K562 (cell line): ENCODE results near the gene ZC3H12C. TPM values are rescaled to one million over a fixed set of nuclear protein-coding genes. Genes with fewer than 3 reads are reported as not detected.

ENCODE experiments used
- BRCA1 ChIP-seq, 2 experiments: fragments of 450-650 bp in 1 of 2; sonication (generic) in 1 of 2; formaldehyde crosslinking in 1 of 2; IDR thresholded peaks; 2 replicates each; pipeline versions ENCODE4 v1.5.0 to v1.6.1; 2017 to 2020; ENCODE audit warnings: mild to moderate bottlenecking in 1 of 2, missing genetic modification reagents in 1 of 2
- EP400 ChIP-seq: fragments of 450-650 bp; IDR thresholded peaks from 2 replicates; pipeline ENCODE4 v1.6.1; 2017; ENCODE audit warnings: antibody characterized with exemption, mild to moderate bottlenecking, moderate library complexity
- HNRNPL ChIP-seq: fragments of 200-400 bp; formaldehyde crosslinking; IDR thresholded peaks from 2 replicates; pipeline ENCODE4 v1.6.1; 2017; ENCODE audit warnings: low read depth, mild to moderate bottlenecking, low read length
- KLF1 ChIP-seq: fragments of 450-650 bp; IDR thresholded peaks from 2 replicates; pipeline ENCODE4 v1.6.1; 2016; ENCODE audit warnings: missing genetic modification characterization, missing compliant biosample characterization
- MAFK ChIP-seq: IDR thresholded peaks from 2 replicates; pipeline ENCODE4 v1.6.1; 2011; ENCODE audit warnings: low read length, improper control_type of control experiment
- NFRKB ChIP-seq: fragments of 450-650 bp; IDR thresholded peaks from 2 replicates; pipeline ENCODE4 v1.6.1; 2016; ENCODE audit warnings: low read depth
- POLR2G ChIP-seq: fragments of 200-400 bp; formaldehyde crosslinking; IDR thresholded peaks from 2 replicates; pipeline ENCODE4 v1.6.1; 2017; ENCODE audit warnings: low read depth, mild to moderate bottlenecking, antibody characterized with exemption, low read length, moderate library complexity
- TEAD1 ChIP-seq, 2 experiments: fragments of 450-650 bp in 1 of 2; sonication (generic) in 1 of 2; formaldehyde crosslinking; IDR thresholded peaks; 2 replicates each; pipeline versions ENCODE4 v1.4.0 to v1.8.0; 2020 to 2022; ENCODE audit warnings: mild to moderate bottlenecking in 2 of 2, missing genetic modification reagents in 1 of 2
- XRCC5 ChIP-seq: fragments of 200-400 bp; formaldehyde crosslinking; IDR thresholded peaks from 2 replicates; pipeline ENCODE4 v1.6.1; 2017; ENCODE audit warnings: low read depth, mild to moderate bottlenecking, low read length
- polyA plus RNA-seq, 8 experiments: library from polyadenylated mRNA; depleted of rRNA in 4 of 8; stranded (reverse) in 5 of 8; unstranded in 3 of 8; fragments of >200 nt; fragmentation: Nextera tagmentation in 2 of 8; fragmentation: Illumina TruSeq in 1 of 8; extraction: Ambion mirVana in 2 of 8; extraction: Trizol in 1 of 8; gene quantifications; 2 replicates each; pipeline versions ENCODE4 v1.2.1 to v1.2.3, GENCODE V29; 2011 to 2014; ENCODE audit warnings: inconsistent platforms in 1 of 8, missing spikeins in 1 of 8
- total RNA-seq, 7 experiments: library from RNA; depleted of rRNA in 6 of 7; stranded (reverse); fragments of >200 nt in 6 of 7; fragmentation: Illumina TruSeq in 2 of 7; extraction: Trizol in 2 of 7; gene quantifications; 2 replicates each; pipeline versions ENCODE4 v1.2.1 to v1.2.3, GENCODE V29; 2011 to 2021; ENCODE audit warnings: low replicate concordance in 1 of 7
- TF ChIP-seq, protein P1 (sequence below): fragments of 200-800 bp; sonication (Bioruptor generic); IDR thresholded peaks from 2 replicates; pipeline ENCODE4 v1.6.1; 2017; ENCODE audit warnings: missing genetic modification characterization, missing compliant biosample characterization
- TF ChIP-seq, protein P2 (sequence below): sonication (generic); formaldehyde crosslinking; IDR thresholded peaks from 2 replicates; pipeline ENCODE4 v1.8.0; 2022; ENCODE audit warnings: mild to moderate bottlenecking, missing genetic modification reagents
- TF ChIP-seq, protein P3 (sequence below), 2 experiments: fragments of 150-350 bp in 1 of 2; IDR thresholded peaks; 2 replicates each; pipeline ENCODE4 v1.6.1; 2012 to 2016; ENCODE audit warnings: low read depth in 2 of 2, low read length in 2 of 2, mild to moderate bottlenecking in 1 of 2, moderate library complexity in 1 of 2
- TF ChIP-seq, protein P4 (sequence below): sonication (generic); formaldehyde crosslinking; IDR thresholded peaks from 2 replicates; pipeline ENCODE4 v1.8.0; 2022; ENCODE audit warnings: mild to moderate bottlenecking, low read depth, missing genetic modification reagents
- TF ChIP-seq, protein P5 (sequence below): conservative IDR thresholded peaks from 2 replicates; pipeline ENCODE4 v1.6.1; 2011; ENCODE audit warnings: low read depth, mild to moderate bottlenecking, low read length; ENCODE audit not compliant: control insufficient read depth

ZC3H12C gene
- total and polyA plus RNA-seq, 9 of the 15 experiments (the other 6 are each of a cell fraction or from before 2014, with no cell fraction given): 0.56 to 5.9 (median 3.3) TPM

DNA sequence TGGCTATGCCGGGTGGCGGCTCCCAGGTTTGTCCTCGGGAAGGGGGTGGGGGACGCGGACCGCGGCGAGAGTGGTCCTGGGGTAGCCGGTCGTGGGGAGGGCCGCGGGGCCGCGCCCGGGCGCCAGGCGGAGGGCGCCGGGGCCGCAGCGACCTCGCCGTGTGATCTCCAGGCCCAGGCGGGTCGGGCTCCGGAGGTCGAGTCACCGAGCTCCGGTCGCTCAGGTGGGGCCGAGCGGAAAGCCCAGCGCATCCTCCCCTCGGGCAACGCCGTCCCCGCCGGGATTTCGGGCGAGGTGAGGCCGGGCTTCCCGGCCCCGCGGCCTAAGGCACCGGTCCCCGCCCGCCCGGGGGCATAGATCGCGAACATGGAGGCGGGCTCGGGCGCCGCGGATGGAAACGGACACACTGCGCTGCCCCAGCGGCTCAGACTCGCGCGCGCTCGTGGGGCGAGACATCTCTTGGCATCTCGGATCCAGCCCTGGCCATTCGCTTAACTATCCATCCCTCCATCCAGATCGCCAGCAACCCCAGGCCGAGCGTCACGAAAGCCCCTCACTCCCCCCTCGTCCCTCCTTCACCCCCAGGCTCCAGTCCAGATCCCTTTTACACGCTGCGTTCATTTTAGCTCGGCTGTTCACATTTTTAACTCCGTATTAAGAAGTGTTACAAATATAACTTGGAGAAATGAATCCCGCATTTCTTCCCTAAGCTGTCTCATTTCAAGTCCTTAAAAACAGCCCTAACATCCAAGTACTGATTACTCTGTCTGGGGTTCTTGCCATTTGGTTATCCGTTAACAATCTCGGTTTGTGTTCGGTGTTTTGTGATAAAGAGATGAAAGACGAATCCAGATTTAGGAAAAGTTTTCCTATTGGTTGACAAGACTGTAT lies 460 bp downstream of the ZC3H12C start (continued):
- TF ChIP-seq, protein P1, sequence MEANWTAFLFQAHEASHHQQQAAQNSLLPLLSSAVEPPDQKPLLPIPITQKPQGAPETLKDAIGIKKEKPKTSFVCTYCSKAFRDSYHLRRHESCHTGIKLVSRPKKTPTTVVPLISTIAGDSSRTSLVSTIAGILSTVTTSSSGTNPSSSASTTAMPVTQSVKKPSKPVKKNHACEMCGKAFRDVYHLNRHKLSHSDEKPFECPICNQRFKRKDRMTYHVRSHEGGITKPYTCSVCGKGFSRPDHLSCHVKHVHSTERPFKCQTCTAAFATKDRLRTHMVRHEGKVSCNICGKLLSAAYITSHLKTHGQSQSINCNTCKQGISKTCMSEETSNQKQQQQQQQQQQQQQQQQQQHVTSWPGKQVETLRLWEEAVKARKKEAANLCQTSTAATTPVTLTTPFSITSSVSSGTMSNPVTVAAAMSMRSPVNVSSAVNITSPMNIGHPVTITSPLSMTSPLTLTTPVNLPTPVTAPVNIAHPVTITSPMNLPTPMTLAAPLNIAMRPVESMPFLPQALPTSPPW (CRISPR knock-in tag): peak; percentile 67
- TF ChIP-seq, protein P2, sequence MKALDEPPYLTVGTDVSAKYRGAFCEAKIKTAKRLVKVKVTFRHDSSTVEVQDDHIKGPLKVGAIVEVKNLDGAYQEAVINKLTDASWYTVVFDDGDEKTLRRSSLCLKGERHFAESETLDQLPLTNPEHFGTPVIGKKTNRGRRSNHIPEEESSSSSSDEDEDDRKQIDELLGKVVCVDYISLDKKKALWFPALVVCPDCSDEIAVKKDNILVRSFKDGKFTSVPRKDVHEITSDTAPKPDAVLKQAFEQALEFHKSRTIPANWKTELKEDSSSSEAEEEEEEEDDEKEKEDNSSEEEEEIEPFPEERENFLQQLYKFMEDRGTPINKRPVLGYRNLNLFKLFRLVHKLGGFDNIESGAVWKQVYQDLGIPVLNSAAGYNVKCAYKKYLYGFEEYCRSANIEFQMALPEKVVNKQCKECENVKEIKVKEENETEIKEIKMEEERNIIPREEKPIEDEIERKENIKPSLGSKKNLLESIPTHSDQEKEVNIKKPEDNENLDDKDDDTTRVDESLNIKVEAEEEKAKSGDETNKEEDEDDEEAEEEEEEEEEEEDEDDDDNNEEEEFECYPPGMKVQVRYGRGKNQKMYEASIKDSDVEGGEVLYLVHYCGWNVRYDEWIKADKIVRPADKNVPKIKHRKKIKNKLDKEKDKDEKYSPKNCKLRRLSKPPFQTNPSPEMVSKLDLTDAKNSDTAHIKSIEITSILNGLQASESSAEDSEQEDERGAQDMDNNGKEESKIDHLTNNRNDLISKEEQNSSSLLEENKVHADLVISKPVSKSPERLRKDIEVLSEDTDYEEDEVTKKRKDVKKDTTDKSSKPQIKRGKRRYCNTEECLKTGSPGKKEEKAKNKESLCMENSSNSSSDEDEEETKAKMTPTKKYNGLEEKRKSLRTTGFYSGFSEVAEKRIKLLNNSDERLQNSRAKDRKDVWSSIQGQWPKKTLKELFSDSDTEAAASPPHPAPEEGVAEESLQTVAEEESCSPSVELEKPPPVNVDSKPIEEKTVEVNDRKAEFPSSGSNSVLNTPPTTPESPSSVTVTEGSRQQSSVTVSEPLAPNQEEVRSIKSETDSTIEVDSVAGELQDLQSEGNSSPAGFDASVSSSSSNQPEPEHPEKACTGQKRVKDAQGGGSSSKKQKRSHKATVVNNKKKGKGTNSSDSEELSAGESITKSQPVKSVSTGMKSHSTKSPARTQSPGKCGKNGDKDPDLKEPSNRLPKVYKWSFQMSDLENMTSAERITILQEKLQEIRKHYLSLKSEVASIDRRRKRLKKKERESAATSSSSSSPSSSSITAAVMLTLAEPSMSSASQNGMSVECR (CRISPR knock-in tag): no peak
- TF ChIP-seq XRCC5 (no peak), POLR2G (peak; percentile 20), BRCA1 (IDR thresholded peaks at IDR 0.05) (no peak), BRCA1 (CRISPR knock-in tag; IDR thresholded peaks at IDR 0.05) (no peak), HNRNPL (no peak), NFRKB (no peak), MAFK (no peak), EP400 (no peak), TEAD1 (CRISPR knock-in tag; IDR thresholded peaks at IDR 0.05) (no peak), KLF1 (tag) (no peak)
- TF ChIP-seq, protein P3, sequence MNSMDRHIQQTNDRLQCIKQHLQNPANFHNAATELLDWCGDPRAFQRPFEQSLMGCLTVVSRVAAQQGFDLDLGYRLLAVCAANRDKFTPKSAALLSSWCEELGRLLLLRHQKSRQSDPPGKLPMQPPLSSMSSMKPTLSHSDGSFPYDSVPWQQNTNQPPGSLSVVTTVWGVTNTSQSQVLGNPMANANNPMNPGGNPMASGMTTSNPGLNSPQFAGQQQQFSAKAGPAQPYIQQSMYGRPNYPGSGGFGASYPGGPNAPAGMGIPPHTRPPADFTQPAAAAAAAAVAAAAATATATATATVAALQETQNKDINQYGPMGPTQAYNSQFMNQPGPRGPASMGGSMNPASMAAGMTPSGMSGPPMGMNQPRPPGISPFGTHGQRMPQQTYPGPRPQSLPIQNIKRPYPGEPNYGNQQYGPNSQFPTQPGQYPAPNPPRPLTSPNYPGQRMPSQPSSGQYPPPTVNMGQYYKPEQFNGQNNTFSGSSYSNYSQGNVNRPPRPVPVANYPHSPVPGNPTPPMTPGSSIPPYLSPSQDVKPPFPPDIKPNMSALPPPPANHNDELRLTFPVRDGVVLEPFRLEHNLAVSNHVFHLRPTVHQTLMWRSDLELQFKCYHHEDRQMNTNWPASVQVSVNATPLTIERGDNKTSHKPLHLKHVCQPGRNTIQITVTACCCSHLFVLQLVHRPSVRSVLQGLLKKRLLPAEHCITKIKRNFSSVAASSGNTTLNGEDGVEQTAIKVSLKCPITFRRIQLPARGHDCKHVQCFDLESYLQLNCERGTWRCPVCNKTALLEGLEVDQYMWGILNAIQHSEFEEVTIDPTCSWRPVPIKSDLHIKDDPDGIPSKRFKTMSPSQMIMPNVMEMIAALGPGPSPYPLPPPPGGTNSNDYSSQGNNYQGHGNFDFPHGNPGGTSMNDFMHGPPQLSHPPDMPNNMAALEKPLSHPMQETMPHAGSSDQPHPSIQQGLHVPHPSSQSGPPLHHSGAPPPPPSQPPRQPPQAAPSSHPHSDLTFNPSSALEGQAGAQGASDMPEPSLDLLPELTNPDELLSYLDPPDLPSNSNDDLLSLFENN (IDR thresholded peaks at IDR 0.05; ENCODE audit: low read depth in 2 of 2, low read length in 2 of 2): no peak
- TF ChIP-seq, protein P4, sequence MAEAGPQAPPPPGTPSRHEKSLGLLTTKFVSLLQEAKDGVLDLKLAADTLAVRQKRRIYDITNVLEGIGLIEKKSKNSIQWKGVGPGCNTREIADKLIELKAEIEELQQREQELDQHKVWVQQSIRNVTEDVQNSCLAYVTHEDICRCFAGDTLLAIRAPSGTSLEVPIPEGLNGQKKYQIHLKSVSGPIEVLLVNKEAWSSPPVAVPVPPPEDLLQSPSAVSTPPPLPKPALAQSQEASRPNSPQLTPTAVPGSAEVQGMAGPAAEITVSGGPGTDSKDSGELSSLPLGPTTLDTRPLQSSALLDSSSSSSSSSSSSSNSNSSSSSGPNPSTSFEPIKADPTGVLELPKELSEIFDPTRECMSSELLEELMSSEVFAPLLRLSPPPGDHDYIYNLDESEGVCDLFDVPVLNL: no peak
- TF ChIP-seq, protein P5, sequence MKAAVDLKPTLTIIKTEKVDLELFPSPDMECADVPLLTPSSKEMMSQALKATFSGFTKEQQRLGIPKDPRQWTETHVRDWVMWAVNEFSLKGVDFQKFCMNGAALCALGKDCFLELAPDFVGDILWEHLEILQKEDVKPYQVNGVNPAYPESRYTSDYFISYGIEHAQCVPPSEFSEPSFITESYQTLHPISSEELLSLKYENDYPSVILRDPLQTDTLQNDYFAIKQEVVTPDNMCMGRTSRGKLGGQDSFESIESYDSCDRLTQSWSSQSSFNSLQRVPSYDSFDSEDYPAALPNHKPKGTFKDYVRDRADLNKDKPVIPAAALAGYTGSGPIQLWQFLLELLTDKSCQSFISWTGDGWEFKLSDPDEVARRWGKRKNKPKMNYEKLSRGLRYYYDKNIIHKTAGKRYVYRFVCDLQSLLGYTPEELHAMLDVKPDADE: 0 out of 2 replicates have a peak, but pooled peaks have one; percentile 49
